Fibroblast of skin of left biceps (primary cell): ENCODE data around the gene ARMC5.
"Not testable (repeated sequence)": the region's sequence is repeated elsewhere in the genome, so short reads cannot be mapped to it uniquely, and the experiment has no call there.

ENCODE experiments used
- DNase-seq, 2 experiments: peaks; one replicate each; pipeline ENCODE4 v3.0.0-alpha.2; 2013; ENCODE audit warnings: low read depth in 2 of 2

ARMC5 gene

GRCh38 chr16:31458844-31459686 is at the start of gene ARMC5:
Gene ARMC5 (plus strand): TSS chr16:31459501. CDS start chr16:31459525, 24 bp downstream.
- DNase-seq, result peak; percentile 93 to 94

- no peak for DNase-seq
These were observed 49.2 kb upstream of the ARMC5 start for GRCh38 chr16:31410082-31410481.

- DNase-seq, result no peak
These were observed 48.1 kb upstream of the ARMC5 start for GRCh38 chr16:31411024-31411844.

- no peak for DNase-seq
These were observed 46.6 kb upstream of the ARMC5 start for GRCh38 chr16:31412750-31413149.

- no peak for DNase-seq
These were observed 45.9 kb upstream of the ARMC5 start for GRCh38 chr16:31413381-31413780.

- DNase-seq, result no peak
These were observed 45.4 kb upstream of the ARMC5 start for GRCh38 chr16:31413943-31414342.

- DNase-seq, result no peak
These were observed 44.6 kb upstream of the ARMC5 start for GRCh38 chr16:31414706-31415105.

GRCh38 chr16:31416371-31416770 is 42.9 kb upstream of the ARMC5 start:
- no peak for DNase-seq

GRCh38 chr16:31417036-31417435 is 42.3 kb upstream of the ARMC5 start:
- DNase-seq, result not testable (repeated sequence)

- no peak for DNase-seq
These were observed 41.4 kb upstream of the ARMC5 start for GRCh38 chr16:31417916-31418315.

GRCh38 chr16:31420037-31420436 is 39.3 kb upstream of the ARMC5 start:
- no peak for DNase-seq

- no peak for DNase-seq
These were observed 37.7 kb upstream of the ARMC5 start for GRCh38 chr16:31421587-31421986.

- no peak for DNase-seq
These were observed 36.1 kb upstream of the ARMC5 start for GRCh38 chr16:31423241-31423640.

GRCh38 chr16:31423801-31424200 is 35.5 kb upstream of the ARMC5 start:
- no peak for DNase-seq

GRCh38 chr16:31427441-31428278 is 31.6 kb upstream of the ARMC5 start:
- DNase-seq, result no peak

- DNase-seq, result no peak
These were observed 31.1 kb upstream of the ARMC5 start, which contains the start of gene COX6A2 for GRCh38 chr16:31428279-31428597. Gene COX6A2 (minus strand): TSS chr16:31428360. CDS start chr16:31428325, 35 bp downstream.

GRCh38 chr16:31428638-31429247 is 30.6 kb upstream of the ARMC5 start:
- DNase-seq, result no peak

GRCh38 chr16:31429314-31429713 is 30.0 kb upstream of the ARMC5 start:
- no peak for DNase-seq

GRCh38 chr16:31429796-31430195 is 29.5 kb upstream of the ARMC5 start:
- DNase-seq, result no peak

GRCh38 chr16:31430380-31431052 is 28.8 kb upstream of the ARMC5 start:
- no peak for DNase-seq
